Right hindlimb (tissue), 1 donor: Measurements from ENCODE around the gene ATP6V0C.

Experiments used
- DNase-seq: peaks from one replicate; pipeline ENCODE4 v3.0.0-alpha.2; 2018

Gene ATP6V0C

GRCh38 chr16:2493605-2494004, 20.1 kb upstream of the ATP6V0C start:
- no peak for DNase-seq

DNA sequence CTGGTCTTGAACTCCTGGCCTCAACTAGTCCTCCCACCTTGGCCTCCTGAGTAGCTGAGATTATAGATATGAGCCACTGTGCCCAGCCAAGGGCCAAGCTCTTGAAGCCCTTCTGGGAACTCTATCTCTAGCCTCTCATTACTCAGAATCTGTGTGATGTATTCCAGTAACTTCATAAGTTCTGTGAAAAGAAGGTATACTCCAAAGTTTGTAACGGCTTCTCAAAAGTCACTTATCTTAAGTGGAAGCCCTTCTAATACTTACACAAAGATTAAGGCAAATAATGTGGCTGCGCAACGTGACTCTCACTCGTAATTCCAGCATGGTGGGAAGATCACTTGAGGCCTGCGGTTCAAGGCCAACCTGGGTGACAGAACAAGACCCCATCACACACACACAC, 19.1 kb upstream of the ATP6V0C start:
- no peak for DNase-seq

GRCh38 chr16:2495041-2495440, 18.7 kb upstream of the ATP6V0C start:
- DNase-seq, result no peak

DNA sequence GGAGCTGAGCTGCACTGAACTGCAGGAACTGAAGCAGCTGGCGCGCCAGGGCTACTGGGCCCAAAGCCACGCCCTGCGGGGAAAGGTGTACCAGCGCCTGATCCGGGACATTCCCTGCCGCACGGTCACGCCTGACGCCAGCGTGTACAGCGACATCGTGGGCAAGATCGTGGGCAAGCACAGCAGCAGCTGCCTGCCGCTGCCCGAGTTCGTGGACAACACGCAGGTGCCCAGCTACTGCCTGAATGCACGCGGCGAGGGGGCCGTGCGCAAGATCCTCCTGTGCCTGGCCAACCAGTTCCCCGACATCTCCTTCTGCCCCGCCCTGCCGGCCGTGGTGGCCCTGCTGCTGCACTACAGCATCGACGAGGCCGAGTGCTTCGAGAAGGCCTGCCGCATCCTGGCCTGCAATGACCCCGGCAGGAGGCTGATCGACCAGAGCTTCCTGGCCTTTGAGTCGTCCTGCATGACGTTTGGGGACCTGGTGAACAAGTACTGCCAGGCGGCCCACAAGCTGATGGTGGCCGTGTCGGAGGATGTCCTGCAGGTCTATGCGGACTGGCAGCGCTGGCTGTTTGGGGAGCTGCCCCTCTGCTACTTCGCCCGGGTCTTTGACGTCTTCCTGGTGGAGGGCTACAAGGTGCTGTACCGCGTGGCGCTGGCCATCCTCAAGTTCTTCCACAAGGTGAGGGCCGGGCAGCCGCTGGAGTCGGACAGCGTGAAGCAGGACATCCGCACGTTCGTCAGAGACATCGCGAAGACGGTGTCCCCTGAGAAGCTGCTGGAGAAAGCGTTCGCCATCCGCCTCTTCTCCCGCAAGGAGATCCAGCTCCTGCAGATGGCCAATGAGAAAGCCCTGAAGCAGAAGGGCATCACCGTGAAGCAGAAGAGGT, 17.3 kb upstream of the ATP6V0C start:
- DNase-seq, result no peak

GRCh38 chr16:2497116-2497630, 16.6 kb upstream of the ATP6V0C start:
- no peak for DNase-seq

DNA sequence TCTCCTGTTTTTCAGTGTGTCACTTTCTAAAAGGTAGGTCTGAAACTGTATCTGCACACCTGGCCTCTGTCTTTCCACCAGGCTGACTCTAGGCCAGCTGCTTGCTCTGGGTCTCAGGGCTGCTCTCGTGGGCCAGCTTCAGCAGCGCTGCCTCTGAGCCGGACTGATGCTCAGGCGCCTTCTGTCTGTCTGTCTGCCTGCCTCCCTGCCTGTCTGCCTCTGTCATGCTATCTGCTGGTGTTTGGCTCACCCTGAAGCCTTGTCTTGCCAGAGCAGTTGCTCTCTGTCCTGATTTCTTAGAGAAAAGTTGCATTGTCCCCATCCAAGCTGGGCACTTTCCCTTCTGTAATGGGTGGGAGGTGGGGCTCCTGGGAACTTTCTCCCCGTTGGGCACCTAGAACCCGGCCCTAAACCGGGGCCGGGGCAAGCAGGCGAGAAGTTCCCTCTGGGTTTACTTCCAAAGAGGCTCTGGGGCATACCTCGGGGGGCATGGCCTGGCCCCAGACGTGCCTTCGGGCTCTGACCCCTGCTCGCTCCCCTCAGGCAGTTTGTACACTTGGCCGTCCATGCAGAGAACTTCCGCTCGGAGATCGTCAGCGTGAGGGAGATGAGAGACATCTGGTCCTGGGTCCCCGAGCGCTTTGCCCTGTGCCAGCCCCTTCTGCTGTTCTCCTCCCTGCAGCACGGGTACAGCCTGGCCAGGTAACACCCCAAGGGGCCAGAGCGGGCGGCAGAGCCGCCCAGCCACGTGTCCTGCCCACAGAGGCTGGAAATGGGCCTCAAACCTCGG, 15.9 kb upstream of the ATP6V0C start:
- no peak for DNase-seq

DNA sequence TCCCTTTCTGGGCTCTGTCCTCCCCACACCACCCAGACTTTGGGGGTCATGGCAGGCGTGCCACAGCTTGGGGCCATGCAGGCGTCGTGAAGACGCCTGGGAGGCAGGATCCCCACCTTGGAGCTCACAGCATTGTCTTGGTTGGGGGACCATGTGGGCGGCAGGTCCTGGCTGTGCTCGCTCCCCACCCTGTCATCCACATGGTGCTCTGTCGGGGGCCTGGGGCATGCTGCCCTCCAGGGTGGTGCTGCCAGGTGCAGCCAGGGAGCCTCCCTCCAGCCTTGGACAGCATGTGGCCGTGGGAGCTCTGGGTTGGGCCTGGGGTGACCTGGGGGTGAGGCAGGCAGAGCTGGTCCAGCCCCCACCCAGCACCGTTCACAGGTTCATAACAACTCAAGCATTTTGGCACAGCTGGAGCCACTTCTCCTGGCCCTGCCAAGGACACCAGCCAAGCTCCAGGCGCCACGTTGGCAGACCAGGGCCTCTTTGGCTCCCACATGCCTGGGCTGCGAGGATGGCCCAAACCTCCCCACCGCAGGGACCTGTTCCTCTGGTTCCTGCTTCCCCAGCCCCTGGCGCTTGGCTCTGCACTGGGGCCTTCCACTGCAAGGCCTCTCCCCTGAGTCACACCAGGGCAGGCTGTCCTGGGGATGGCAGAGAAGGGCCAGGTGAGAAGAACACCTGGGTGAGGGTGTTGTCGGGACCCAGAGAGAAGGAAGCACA, 15.1 kb upstream of the ATP6V0C start:
- no peak for DNase-seq

GRCh38 chr16:2499454-2499853, 14.3 kb upstream of the ATP6V0C start:
- DNase-seq, result no peak

DNA sequence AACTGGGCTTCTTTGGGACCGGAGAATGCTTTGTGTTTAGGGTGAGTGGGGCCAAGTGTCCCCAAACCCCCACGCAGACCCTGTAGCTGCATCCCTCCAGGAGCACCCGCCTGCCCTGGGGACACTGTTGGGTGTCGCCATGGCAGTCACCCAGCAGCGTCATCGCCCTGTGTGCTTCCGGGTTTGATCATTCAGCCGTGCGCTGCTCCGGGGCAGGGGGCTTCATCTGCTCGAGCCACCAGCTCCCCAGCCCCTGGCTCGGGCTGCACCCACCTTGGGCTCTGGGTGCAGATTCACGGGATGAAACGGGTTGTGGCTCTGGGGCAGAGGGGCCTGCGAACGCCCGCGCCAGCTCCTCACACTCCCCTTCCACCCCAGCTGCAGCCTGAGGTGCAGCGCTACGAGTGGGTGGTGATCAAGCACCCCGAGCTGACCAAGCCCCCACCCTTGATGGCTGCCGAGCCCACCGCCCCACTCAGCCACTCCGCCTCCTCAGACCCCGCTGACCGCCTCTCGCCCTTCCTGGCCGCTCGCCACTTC, 13.8 kb upstream of the ATP6V0C start:
- DNase-seq, result no peak

DNA sequence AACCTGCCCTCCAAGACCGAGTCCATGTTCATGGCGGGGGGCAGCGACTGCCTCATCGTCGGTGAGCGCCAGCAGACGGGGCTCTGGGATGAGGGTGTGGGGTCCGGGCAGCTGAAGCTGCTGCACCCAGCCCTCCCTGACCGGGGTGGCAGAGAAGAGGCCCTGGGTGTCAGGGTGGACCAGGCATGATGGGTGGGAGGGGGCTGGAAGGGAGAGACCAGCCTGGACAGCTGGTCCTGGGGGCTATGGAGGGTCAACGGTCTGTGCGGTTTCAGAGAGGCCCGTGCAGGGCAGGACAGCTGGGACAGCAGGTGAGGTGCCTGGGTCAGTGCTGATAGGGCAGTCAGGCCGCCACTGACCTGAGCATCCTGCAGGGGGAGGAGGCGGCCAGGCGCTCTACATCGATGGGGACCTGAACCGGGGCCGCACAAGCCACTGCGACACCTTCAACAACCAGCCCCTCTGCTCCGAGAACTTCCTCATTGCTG, 13.3 kb upstream of the ATP6V0C start:
- no peak for DNase-seq

DNA sequence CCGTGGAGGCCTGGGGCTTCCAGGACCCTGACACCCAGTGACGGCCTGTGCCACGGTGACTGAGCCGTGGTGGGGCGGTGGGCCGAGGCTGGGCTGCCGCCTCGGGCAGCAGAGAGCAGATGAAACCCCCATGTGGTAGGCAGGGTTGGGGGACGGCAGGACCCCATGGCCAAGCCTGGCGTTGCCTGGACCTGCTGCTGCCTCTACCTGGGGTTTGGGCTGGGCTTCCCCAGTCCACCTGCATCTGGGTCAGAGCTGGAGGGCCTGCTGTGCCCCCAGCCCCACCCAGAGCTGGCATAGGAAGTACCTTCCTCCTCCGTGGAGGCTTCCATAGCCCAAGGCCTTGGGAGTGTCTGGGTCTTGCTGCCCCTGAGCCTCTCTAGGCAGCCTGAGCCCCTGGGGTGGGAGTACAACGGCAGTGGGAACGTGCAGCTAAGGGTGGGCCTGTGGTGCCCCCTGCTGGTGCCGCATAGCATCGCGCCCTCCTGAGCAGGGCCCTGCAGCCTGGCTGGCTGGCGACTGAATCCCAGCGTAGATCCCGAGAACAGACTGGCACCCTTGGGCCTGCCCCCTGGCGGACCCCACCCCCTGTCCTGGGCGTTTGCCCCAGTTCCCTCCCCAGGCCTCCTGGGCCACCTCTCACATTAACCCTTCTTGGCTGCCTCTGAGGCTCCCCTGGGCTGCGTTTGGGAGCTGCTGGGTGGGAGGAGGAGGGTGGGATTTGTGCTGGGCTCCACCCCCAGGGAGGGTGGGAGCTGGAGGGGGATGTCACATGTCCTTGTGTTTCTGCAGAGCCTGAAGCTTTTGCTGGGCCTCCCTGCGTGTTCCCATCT, 12.6 kb upstream of the ATP6V0C start:
- DNase-seq, result peak; percentile 92

- DNase-seq, result peak; percentile 24
Measured at GRCh38 chr16:2501946-2502895, 11.5 kb upstream of the ATP6V0C start.

- peak; percentile 7 for DNase-seq
Measured at GRCh38 chr16:2505695-2506094, 8.1 kb upstream of the ATP6V0C start.

GRCh38 chr16:2507052-2507659, 6.6 kb upstream of the ATP6V0C start:
- DNase-seq, result peak; percentile 22

DNA sequence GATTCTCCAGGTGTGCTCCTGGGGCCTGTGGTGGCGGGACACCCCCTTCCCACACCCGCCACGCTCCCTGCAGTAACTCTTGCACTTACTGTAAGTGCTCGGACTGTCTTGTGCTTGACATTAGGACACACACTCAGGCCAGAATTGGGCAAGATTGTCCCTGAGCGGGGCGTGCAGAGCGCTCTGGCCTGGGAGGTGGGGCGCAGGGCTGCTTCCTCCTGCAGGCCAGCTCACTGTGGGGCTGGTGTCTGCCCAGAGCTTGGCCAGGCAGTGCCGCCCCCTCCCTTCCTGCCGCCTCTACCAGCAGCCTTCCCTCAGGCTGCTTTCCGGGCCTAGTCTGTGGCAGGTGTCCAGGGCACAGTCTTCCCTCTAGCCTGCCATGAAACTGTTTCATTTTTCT, 6.1 kb upstream of the ATP6V0C start:
- peak; percentile 23 for DNase-seq

- DNase-seq, result peak; percentile 11
Measured at GRCh38 chr16:2508722-2509400, 4.9 kb upstream of the ATP6V0C start.

DNA sequence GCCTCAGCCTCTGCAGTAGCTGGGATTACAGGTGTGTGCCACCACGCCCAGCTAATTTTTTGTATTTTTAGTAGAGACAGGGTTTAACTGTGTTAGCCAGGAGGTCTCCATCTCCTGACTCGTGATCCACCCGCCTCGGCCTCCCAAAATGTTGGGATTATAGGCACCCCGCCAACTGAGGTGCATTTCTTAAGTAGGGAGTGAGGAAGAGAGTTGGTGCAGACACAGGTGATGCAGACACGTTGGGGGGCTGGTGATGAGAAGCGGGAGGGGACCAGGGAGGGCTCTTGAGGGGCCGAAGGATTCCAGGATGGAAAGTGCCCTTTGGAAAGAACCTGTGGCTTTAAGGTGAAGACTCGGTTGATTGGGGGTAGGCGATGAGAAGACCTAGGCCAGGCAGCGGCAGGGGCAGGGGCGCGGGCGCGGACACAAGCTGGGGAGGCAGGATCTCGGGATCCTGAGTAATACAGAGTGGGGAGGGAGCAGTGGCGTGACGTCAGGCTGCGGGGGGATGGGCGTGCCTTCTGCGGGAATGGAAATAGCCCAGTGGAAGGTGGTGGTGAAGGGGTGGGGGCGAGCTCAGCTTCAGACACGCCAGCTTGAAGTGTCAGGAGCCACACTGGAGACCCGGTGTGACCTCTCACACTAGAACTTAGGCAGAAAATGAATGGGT, 2.5 kb upstream of the ATP6V0C start:
- DNase-seq, result peak; percentile 62

- DNase-seq, result peak; percentile 25
Measured at GRCh38 chr16:2511996-2512734, 1.6 kb upstream of the ATP6V0C start.
